NOMO-1 treated with DMSO at 0.1 percent for 48 hours (cell line): ENCODE results near the gene ICE2.

ENCODE experiments used
- DNase-seq: peaks from one replicate; lab custom pipeline; 2025; ENCODE audit not compliant: unreplicated experiment; lab: John Stamatoyannopoulos, UW

ICE2 gene

DNA sequence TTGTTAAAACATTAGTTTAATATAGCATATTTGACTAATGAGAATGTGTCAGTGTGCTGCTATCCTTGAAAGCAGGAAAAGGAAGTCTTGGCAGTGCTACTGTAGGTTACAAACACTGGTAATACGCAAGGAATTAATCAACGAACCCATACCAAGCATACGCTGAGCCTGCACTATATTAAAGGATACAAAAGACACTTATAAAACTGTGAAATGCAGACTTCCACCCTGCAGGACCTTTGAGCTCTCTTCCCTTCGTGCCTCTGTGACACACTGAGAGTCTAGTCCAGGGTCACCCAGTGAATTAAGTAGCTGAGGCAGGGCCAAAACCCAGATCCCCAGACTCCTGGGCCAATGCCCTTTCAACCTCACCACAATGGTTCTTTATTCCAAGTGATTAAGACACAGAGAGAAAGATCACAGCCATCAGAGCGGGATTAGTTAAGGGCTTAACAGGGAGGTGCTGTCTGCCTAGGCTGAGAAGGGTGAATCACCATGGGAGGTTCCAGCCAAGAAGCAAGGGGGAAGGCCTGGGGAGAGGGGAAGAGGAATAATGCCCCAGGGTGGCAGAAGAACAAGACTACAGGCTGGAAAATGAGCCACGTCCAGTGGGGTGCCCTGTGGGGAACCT is 88.0 kb downstream of the ICE2 start:
- peak; percentile 13 for DNase-seq

DNA sequence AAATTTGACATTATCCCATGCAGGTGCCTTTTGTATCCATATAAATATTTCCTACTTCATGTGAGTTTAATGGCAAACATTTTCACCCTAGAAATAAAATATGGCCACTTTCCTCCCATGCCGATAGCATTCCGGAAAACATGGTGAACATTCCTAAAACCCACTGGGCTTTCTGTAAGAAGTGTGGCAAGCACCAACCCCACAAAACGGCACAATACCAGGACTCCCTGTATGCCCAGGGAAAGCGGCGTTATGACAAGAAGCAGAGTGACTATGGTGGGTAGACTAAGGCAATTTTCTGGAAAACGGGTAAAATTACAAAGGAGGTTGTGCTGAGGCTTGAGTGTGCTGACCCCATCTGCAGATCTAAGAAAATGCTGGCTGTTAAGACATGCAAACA is 88.7 kb downstream of the ICE2 start:
- no peak for DNase-seq

DNA sequence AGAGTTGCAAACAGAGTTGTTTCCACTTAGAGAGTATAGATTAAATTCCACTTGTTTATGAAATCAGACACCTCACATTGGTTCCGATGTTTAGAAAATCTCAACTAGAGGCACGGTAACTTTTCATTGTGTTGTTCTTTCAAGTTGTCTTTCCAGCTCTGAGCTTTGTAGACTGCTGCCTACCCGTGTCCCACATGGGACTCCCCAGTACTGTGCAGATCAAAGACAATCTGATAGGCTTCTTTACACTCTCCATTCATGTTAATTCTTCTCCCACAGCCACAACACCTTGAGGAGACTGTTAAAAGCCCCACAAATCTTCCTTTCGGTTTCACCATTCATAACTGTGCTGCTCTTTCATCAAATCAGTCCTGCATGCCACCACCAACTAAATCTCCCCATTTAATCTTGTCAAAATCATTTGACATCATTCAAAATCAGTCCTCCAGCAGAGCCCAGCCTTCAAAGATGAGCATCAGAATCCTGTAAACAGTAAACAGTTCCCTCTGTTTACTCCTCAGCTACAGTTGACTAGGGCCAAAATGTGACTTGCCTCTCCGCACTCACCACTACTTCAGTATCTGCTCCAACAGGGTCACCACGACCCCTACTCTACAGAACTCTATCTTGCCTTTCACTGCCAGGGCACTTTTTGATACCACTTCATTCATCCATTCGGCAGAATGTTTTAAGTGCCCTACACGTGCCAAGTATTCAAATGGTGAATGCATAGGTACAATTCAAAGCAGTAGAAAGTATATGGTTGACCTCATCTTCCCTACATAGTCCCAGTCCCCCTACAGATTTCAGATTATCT is 89.5 kb downstream of the ICE2 start:
- DNase-seq: no peak

DNA sequence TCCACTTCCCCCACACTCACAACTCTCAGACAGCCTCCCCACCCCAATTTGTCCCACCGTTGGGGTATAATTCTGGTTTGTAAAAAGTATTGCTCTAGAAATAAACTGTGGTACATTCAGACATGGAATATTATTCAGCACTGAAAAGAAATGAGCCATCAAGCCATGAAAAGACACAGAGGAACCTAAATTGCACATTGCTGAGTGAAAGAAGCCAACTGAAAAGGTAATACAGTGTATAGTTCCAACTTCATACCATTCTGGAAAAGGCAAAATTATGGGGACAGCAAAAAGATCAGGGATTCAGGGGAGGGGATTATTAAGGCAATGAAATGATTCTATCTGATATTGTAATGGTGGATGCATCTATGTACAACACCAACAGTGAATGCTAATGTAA is 91.6 kb downstream of the ICE2 start:
- DNase-seq: no peak

DNA sequence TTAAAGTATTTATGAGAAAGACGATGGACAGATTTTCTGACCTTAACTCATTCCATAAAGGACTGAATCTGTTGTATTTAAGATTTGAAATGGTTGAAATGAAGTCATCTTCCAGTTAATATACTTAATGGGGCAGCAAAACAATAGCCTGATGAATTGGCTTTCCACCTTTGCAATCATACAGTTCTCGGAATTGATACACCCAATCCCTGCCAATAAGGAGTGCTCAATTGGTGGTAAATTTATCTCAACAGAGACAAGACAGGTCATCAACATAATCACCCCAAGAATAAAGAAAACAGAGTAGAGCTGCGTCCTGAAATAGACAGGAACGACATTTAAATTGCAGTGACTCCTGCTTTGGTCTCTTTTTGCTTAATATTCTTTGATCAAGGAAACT is 92.3 kb downstream of the ICE2 start:
- no peak for DNase-seq

DNA sequence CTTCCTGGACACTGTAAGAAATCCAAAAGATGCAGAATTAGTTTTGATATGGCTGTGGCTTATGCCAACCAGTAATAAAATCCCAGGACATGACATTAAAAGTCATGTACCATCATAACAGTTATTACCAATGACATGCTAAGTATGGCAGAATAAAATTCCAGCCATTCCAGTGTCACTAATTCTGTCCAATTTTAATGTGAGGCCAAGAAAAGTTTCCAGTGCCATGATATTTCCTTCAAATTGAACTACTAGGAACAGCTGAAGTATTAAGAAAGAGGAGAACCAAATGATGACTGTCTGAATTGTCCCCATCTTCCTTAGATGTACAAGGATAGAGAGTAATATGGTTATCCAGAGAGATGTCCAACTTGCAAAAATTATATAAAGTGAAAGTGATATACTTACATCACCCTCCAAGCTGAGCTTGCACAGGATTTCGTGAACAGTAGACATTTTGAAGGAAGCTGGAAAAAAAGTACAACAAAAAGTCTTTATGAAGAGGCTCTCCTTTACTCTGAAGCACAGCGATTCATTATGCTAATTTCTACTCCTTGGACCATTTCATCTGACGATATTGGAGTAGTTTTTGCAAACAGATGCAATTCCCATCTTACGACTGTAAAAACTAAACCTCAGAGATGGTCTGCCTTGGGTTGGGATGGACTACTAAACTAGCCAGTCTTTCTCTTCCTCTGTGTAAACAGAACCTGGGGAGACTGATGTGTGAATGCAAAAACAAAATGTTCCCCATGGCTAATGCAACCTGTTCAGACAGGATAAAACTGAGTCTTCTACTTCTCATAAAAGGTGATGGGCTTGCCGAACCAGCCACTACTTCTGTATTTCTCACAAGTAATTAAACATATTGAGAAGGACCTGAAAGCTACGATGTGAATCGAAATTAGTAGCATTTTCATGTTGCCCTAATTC is 93.1 kb downstream of the ICE2 start:
- no peak for DNase-seq

DNA sequence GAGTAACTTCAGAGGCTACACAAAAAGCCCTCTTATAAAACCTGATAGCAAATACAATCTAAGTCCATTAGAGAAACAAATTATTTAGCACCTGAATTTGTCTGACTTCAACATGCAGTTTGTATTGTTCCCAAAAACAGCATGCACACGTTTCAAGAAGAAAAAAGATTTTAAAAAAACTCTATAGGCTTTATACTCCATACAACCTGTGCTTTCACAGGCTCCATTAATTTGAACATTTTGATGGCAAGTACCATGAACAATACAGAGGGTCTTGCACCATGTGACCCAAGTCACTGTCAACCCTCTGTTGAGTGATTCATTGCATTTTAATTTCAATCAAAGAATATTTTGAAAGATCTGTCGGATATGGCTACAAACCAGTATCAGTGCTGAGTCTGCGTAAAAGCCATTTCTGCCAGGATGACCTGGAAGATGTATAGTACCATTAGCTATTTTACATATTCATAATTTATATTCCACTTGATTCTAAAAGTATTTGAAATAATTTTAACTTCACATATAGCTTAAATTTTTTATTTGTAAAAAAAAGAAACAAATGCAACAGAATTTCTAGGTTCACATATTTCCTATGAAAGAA is 94.3 kb downstream of the ICE2 start:
- no peak for DNase-seq

DNA sequence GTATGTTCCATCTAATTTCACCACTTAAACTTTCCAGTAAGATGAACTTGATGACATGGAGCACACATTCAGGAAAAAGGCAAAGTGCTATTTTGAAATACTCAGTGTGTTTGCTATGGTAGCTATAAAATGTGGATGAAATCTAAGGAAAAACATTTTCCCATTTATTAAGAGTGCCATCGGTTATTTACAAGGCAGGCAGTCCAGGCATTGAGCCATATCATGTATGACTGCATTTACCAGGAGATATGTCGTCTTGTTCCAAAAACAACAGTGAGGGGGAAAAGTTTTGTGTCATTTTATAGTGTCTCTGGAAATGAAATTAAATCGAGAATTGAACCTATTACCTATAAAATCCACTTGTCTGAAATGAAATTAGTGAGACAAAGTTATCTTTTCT is 94.9 kb downstream of the ICE2 start:
- DNase-seq: no peak

DNA sequence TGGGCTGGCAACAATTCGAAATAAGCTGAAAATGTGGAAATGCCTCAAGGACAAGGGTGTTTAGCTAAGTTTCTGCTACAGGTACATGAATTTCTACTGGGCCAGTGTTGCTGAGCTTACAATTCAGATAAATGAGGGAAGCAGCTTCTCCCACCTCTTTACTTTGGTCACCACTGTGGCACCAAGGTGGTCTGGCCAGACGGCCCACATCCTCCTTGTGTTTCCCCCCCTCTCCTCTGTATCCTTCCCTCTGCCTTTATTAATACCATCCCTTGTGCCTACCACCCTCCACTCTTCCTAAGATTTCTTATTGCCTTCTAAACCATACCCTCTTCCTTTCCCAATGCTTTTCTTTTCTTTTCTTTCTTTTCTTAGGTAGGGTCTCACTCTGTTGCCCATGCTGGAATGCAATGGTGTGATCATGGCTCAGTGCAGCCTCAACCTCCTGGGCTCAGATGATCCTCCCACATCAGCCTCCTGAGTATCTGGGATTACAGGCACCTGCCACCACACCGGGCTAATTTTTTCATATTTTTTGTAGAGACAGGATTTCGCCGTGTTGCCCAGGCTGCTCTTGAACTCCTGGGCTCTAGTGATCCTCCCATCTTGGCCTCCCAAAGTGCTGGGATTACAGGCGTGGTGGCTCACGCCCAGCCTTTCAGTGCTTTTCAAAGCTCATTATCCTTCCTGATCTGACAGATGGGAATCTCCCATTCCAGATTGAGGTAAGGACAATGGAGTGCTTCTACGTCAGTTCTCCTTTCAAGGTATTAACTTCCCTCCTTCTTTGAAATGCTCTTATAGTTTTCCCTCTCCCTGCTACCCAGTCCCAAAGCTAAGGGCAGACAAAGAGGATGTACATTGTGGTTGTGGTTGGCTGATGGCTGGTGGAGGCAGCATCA is 95.9 kb downstream of the ICE2 start:
- DNase-seq: no peak

DNA sequence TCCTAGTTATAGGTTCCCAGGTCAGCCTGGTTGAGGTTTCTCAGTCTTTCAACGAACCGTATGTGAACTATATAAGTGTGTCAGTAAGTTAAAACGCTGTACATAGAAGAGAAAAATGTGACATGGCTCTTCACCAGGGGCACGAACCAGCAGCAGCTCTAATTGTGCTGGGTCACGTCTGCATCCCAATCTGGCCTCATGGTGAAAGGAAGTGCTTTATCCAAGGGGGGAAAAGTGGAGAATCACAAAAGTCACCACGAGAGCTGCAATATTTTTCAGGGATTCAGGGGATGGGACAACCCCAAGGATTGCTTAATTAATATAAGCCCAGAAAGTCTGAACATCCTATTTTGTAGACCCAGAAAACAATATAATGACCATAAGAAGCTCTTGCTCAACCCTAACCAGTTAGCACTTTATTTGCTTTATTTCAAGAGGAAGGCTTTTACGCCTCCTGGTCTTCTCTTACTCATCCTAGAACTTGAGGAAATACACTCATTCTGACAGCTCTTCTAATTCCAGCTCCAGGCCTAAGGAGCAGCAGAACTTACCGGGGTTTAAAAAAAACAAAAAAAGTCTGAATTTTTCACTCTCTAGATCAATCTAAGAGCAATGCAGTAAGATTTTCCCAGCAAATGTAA is 97.7 kb downstream of the ICE2 start:
- DNase-seq: no peak

DNA sequence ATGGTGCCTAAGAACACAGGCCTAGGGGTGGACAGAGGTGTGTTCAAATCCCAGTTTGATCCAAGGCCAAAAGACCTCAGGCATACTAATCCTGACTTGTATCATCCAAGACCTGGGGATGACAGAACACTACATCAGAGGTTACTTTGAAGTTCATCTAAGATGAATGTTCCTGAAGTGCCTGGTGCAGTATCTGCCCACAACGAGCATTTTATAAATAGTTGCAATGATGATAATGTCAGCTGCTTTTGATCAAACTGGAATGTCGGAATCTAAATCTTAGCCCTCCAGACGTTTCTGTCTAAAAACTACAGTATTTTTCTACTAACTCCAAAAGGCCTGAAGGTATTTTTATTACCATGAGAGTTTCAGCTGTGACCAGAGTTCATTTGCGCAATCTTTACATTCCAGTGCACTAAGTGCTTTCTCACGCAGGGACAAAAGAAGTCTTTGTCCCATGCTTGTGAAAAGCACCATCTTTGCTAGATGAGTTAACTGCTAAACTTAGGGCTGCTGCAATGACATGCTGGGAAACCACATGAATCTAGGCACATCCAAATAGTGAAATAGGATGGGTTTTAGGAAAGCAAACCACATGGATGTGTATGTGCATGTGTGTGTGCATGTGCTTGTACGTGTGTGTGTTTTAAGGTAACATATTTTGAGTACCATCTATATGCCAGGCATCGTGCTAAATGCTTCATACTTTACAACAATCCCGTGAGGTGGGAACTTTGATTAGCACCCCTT is 99.2 kb downstream of the ICE2 start:
- DNase-seq: no peak

DNA sequence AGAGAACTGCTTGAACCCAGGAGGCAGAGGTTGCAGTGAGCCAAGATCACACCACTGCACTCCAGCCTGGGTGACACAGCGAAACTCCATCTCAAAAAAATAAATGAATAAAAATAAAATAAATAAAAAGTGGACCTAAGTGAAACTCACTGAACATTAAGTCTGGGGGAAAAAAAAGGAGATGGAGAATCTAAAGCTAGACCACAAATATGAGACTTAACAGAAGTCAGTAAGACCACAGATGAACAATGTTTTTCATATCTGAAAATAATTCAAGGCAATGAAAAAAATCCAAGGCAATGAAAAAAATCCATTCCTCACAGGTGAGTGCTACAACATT is 99.8 kb downstream of the ICE2 start:
- DNase-seq: no peak

DNA sequence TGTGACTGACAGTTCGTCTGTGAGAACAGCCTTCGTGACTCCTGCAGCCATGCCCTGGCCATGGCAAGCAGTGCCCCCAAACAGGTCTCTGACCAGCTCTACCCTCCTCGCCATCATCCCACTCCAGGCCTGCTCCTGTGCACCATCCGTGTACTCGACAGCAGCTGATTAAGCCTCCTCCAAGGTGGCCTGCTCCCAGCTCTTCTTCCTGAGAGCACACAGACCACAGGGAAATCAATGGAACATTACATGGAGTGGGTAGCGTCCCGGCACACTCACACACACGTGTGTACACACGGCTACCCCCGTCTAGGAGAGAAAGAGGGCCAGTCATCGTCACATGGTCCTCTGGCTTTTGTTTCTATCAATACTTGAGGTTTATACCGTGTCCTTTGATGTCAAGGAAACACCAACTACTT is 102.3 kb downstream of the ICE2 start:
- no peak for DNase-seq

DNA sequence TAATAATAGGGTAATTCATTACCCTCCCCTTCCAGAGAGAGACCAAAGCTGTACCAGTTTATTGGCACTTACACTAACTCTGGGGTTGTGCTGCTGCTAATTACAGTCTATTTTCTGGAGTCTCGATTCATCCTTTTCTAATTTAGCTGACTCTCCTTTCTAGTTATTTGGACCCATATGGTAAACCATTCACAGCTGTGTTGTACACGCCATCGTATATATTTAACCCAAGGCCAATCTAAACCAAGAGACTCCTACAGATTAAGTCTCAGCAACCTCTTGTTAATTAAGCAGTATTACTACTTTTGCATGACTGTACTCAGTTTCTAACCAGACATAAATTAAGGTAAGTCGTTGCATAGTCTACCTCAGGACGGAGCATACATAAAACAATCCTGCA is 103.6 kb downstream of the ICE2 start:
- no peak for DNase-seq

DNA sequence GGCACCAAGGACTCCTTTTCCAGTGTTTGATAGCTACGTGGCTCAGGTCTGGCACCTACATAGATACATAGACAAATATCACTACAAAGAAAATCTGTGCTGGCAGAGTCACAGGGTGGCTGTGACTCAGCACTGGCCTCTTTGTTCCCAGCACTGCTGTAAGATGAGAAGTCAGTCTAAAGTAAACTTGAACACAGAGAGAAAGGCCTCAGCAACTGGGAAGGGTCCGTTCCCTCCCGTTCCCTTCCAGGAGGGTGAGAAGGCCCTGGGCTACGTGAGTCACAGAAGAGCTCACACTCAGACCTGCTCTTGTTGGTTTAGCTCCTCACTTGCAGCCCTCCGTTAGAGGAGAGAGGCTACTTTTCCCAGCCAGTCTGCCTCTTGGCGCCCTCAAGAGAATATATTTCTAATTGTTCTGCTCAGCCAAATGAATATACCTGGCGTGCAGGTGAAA is 104.3 kb downstream of the ICE2 start:
- DNase-seq: no peak

DNA sequence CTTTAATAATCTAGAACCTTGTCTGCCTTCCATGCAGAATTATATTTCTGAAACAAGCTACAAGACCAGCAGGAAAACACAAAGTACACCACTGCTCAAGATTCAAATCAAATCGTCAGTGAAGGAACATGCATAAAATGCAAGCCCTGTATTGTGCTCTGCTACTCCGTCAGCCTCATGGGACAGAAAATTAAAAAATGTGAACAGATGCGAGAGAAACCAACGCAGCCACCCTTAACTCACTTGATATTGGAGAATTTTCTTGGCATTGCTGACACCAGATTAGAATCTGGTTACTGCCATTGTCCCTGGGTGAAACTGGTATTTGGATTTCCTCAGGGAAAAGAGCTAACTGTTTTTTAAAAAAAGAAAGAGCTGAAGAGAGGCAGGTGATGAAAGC is 104.7 kb downstream of the ICE2 start:
- no peak for DNase-seq

DNA sequence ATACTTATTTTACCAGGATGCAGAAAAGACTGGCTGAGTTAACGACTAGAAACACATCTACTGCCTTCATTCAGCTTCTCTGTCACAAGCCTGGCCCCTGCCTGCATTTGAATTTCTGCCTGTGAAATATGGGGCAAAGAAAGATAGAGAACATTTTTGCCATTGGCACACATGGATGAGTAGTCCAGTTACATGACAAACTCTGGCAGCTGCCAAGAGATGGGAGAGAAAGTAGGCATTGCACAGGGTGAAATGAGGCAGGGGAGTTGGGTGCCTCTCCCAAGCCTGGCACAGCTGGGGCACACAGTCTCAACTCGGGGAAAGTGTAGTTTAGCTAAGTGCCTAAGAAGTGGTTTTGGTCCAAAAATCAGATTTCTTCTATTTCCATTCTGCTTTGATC is 105.2 kb downstream of the ICE2 start:
- no peak for DNase-seq

DNA sequence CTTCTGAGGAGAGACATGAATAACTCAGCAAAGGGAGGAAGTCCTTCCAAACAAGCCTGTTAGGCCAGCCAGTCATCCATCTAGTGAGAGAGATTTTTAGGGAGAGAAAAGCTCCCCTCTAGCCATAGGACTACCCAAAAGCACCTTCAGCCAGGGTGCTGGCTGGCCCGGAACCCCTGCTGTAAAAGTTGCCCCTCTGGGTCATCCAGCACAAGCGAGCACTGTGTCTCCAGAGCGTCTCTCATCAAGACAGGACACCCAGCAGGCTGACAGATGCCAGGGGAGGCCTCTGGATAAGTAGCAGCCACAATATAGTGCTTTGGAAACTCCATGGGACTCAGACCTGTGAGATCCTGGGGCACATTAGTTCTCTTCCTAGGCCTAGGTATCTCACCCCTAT is 105.6 kb downstream of the ICE2 start:
- DNase-seq: no peak

DNA sequence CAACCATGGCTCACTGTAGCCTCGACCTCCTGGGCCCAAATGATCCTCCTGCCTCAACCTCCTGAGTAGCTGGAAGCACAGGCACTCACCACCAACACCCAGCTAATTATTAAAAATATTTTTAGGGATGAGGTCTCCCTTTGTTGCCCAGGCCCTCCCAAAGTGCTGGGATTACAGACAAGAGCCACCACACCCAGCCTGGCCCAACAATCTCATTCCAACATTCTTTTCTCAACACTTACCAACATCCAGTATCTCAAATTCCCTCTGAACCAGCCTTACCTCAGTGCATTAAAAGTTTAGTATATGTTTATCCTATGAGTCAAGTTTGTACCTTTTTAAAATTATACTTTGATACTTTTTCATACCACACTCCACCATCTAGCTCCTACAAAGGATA is 106.2 kb downstream of the ICE2 start:
- DNase-seq: no peak
